K562 (cell line): ENCODE data around the gene C21orf58. TPM values are rescaled to one million over a fixed set of nuclear protein-coding genes. Genes with fewer than 3 reads are reported as not detected.

Experiments
- BDP1 ChIP-seq: IDR thresholded peaks from 3 replicates; pipeline ENCODE4 v1.6.1; 2011; ENCODE audit not compliant: insufficient read length, insufficient read depth
- CC2D1A ChIP-seq: fragments of 450-650 bp; IDR thresholded peaks from 2 replicates; pipeline ENCODE4 v1.6.1; 2017; ENCODE audit warnings: mild to moderate bottlenecking
- FOXK1 ChIP-seq: sonication (generic); formaldehyde crosslinking; IDR thresholded peaks from 2 replicates; pipeline ENCODE4 v1.8.0; 2022; ENCODE audit warnings: missing genetic modification reagents, mild to moderate bottlenecking, borderline replicate concordance
- HDAC3 ChIP-seq: fragments of 450-650 bp; IDR thresholded peaks from 2 replicates; pipeline ENCODE4 v1.6.1; 2018; ENCODE audit warnings: borderline replicate concordance, mild to moderate bottlenecking, moderate library complexity; ENCODE audit not compliant: partially characterized antibody
- KLF6 ChIP-seq: fragments of 250-450 bp; sonication (Bioruptor Pico); IDR thresholded peaks from 2 replicates; pipeline ENCODE4 v1.4.0; 2020; ENCODE audit warnings: mild to moderate bottlenecking, moderate library complexity, borderline replicate concordance
- MAFF ChIP-seq: IDR thresholded peaks from 2 replicates; pipeline ENCODE4 v1.6.1; 2012; ENCODE audit warnings: low read length, improper control_type of control experiment
- NBN ChIP-seq: fragments of 450-650 bp; IDR thresholded peaks from 2 replicates; pipeline ENCODE4 v1.6.1; 2016; ENCODE audit warnings: low read depth, mild to moderate bottlenecking
- PYGO2 ChIP-seq: fragments of 450-650 bp; IDR thresholded peaks from 2 replicates; pipeline ENCODE4 v1.6.1; 2016; ENCODE audit warnings: mild to moderate bottlenecking, missing genetic modification characterization, moderate library complexity, missing compliant biosample characterization
- RBM34 ChIP-seq: fragments of 200-400 bp; formaldehyde crosslinking; IDR thresholded peaks from 2 replicates; pipeline ENCODE4 v1.6.1; 2018; ENCODE audit warnings: low read length, borderline replicate concordance; ENCODE audit not compliant: insufficient read depth
- TEAD1 ChIP-seq, 2 experiments: fragments of 450-650 bp in 1 of 2; sonication (generic) in 1 of 2; formaldehyde crosslinking; IDR thresholded peaks; 2 replicates each; pipeline versions ENCODE4 v1.4.0 to v1.8.0; 2020 to 2022; ENCODE audit warnings: mild to moderate bottlenecking in 2 of 2, missing genetic modification reagents in 1 of 2
- TRIM25 ChIP-seq: fragments of 450-650 bp; IDR thresholded peaks from 2 replicates; pipeline ENCODE4 v1.7.0; 2016; ENCODE audit warnings: borderline replicate concordance
- VEZF1 ChIP-seq: fragments of 200-800 bp; sonication (Bioruptor generic); IDR thresholded peaks from 2 replicates; pipeline ENCODE4 v1.6.1; 2017; ENCODE audit warnings: missing genetic modification characterization, missing compliant biosample characterization
- ZNF384 ChIP-seq: IDR thresholded peaks from 2 replicates; pipeline ENCODE4 v1.6.1; 2012; ENCODE audit warnings: low read depth, low read length, improper control_type of control experiment
- ZNF696 ChIP-seq: fragments of 250-450 bp; sonication (Bioruptor Pico); conservative IDR thresholded peaks from 2 replicates; pipeline ENCODE4 v1.4.0; 2020; ENCODE audit warnings: mild to moderate bottlenecking, moderate library complexity
- polyA plus RNA-seq, 8 experiments: library from polyadenylated mRNA; depleted of rRNA in 4 of 8; stranded (reverse) in 5 of 8; unstranded in 3 of 8; fragments of >200 nt; fragmentation: Nextera tagmentation in 2 of 8; fragmentation: Illumina TruSeq in 1 of 8; extraction: Ambion mirVana in 2 of 8; extraction: Trizol in 1 of 8; gene quantifications; 2 replicates each; pipeline versions ENCODE4 v1.2.1 to v1.2.3, GENCODE V29; 2011 to 2014; ENCODE audit warnings: inconsistent platforms in 1 of 8, missing spikeins in 1 of 8
- total RNA-seq, 7 experiments: library from RNA; depleted of rRNA in 6 of 7; stranded (reverse); fragments of >200 nt in 6 of 7; fragmentation: Illumina TruSeq in 2 of 7; extraction: Trizol in 2 of 7; gene quantifications; 2 replicates each; pipeline versions ENCODE4 v1.2.1 to v1.2.3, GENCODE V29; 2011 to 2021; ENCODE audit warnings: low replicate concordance in 1 of 7
- TF ChIP-seq, protein P1 (sequence below), 3 experiments: fragments of 200-800 bp in 1 of 3; fragments of 250-450 bp in 1 of 3; fragments of 450-650 bp in 1 of 3; sonication (Bioruptor Pico) in 1 of 3; sonication (Bioruptor generic) in 1 of 3; formaldehyde crosslinking in 1 of 3; IDR thresholded peaks; 2 replicates each; pipeline versions ENCODE4 v1.6.1 to v1.8.0; 2016 to 2022; ENCODE audit warnings: mild to moderate bottlenecking in 2 of 3, missing genetic modification characterization in 2 of 3, missing compliant biosample characterization in 1 of 3, moderate library complexity in 1 of 3
- TF ChIP-seq, protein P2 (sequence below): sonication (generic); formaldehyde crosslinking; IDR thresholded peaks from 2 replicates; pipeline ENCODE4 v1.8.0; 2022; ENCODE audit warnings: mild to moderate bottlenecking, low read depth, missing genetic modification reagents

Gene C21orf58
- total and polyA plus RNA-seq, 9 of the 15 experiments (the other 6 are each of a cell fraction or from before 2014, with no cell fraction given), result 1.2 to 30.5 (median 12.4) TPM

DNA sequence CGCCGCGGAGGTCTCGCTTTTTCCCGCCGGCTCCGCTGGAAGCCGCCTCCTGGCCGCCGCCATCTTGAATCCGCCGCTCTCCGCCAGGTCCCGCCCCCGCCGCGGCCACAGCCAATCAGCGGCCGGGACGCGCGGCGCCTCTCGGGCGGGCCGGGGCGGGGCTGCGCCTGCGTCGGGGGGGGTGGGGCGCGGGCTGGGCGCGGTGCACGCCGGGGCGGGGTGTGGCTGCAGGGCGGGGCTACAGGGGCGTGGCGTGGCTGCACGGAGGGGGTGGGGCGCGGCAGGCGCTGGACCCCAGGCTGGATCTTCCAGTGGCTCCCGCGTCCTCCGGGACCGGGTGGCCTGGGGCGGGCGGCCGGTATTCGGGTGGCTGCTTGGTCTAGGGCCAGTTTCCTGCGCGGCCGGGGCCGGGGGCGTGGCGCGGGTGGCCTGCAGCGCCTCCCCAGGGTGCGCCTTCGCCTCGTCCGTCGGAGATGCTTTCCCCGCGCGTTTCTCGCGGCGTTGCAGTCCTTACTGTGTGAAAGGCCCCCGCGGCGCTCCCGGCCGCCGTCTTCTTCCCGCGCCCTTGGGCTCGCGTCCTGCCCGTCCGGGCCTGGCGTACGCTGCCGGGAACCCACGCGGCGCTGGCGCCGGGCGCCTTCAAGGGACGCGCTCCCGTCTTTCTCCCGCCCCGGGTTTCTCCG, 861 bp upstream of the C21orf58 start (continued):
- TF ChIP-seq BDP1, result no peak
- no peak for TF ChIP-seq ZNF384
- no peak for TF ChIP-seq PYGO2 (tag)
- no peak for TF ChIP-seq CC2D1A
- TF ChIP-seq, protein P1, sequence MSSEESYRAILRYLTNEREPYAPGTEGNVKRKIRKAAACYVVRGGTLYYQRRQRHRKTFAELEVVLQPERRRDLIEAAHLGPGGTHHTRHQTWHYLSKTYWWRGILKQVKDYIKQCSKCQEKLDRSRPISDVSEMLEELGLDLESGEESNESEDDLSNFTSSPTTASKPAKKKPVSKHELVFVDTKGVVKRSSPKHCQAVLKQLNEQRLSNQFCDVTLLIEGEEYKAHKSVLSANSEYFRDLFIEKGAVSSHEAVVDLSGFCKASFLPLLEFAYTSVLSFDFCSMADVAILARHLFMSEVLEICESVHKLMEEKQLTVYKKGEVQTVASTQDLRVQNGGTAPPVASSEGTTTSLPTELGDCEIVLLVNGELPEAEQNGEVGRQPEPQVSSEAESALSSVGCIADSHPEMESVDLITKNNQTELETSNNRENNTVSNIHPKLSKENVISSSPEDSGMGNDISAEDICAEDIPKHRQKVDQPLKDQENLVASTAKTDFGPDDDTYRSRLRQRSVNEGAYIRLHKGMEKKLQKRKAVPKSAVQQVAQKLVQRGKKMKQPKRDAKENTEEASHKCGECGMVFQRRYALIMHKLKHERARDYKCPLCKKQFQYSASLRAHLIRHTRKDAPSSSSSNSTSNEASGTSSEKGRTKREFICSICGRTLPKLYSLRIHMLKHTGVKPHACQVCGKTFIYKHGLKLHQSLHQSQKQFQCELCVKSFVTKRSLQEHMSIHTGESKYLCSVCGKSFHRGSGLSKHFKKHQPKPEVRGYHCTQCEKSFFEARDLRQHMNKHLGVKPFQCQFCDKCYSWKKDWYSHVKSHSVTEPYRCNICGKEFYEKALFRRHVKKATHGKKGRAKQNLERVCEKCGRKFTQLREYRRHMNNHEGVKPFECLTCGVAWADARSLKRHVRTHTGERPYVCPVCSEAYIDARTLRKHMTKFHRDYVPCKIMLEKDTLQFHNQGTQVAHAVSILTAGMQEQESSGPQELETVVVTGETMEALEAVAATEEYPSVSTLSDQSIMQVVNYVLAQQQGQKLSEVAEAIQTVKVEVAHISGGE (CRISPR knock-in tag; IDR thresholded peaks at IDR 0.05), result peak in 1 of 3 experiments; percentile 60; a peak in 3 of 6 replicates
- TF ChIP-seq, protein P2, sequence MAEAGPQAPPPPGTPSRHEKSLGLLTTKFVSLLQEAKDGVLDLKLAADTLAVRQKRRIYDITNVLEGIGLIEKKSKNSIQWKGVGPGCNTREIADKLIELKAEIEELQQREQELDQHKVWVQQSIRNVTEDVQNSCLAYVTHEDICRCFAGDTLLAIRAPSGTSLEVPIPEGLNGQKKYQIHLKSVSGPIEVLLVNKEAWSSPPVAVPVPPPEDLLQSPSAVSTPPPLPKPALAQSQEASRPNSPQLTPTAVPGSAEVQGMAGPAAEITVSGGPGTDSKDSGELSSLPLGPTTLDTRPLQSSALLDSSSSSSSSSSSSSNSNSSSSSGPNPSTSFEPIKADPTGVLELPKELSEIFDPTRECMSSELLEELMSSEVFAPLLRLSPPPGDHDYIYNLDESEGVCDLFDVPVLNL (CRISPR knock-in tag), result peak; percentile 86
- no peak; the same call in 1 of the 2 replicates for TF ChIP-seq RBM34
- no peak for TF ChIP-seq HDAC3
- no peak for TF ChIP-seq KLF6 (CRISPR knock-in tag)
- TF ChIP-seq MAFF, result no peak
- TF ChIP-seq NBN, result 0 out of 2 replicates have a peak, but pooled peaks have one; percentile 32
- TF ChIP-seq VEZF1 (CRISPR knock-in tag), result peak; percentile 93
- TF ChIP-seq FOXK1, result peak; percentile 78; the same call in 1 of the 2 replicates
- no peak for TF ChIP-seq ZNF696 (CRISPR knock-in tag)
- no peak for TF ChIP-seq TRIM25
- TF ChIP-seq TEAD1 (CRISPR knock-in tag; IDR thresholded peaks at IDR 0.05), result 0 out of 4 replicates have a peak, but pooled peaks of 1 of the 2 experiments have one; percentile 38
